ES-I3 (cell line): ENCODE results near the gene ZNF429.

ENCODE experiments used
- H3K36me3 ChIP-seq: 2 replicates; pipeline ENCODE4 v1.6.1; 2013; ENCODE audit warnings: mild to moderate bottlenecking, low read length, control low read depth, moderate library complexity; ENCODE audit not compliant: insufficient read depth
- H3K4me1 ChIP-seq: 2 replicates; pipeline ENCODE4 v1.6.1; 2013; ENCODE audit warnings: mild to moderate bottlenecking, control low read depth, low read length; ENCODE audit not compliant: insufficient read depth
- H3K9ac ChIP-seq: 2 replicates; pipeline ENCODE4 v1.6.1; 2013; ENCODE audit warnings: low read depth, mild to moderate bottlenecking, low read length, moderate library complexity
- H3K9me3 ChIP-seq: 2 replicates; pipeline ENCODE4 v1.6.1; 2013; ENCODE audit warnings: mild to moderate bottlenecking, low read length, moderate library complexity; ENCODE audit not compliant: control insufficient read depth, insufficient read depth

The ZNF429 gene

DNA sequence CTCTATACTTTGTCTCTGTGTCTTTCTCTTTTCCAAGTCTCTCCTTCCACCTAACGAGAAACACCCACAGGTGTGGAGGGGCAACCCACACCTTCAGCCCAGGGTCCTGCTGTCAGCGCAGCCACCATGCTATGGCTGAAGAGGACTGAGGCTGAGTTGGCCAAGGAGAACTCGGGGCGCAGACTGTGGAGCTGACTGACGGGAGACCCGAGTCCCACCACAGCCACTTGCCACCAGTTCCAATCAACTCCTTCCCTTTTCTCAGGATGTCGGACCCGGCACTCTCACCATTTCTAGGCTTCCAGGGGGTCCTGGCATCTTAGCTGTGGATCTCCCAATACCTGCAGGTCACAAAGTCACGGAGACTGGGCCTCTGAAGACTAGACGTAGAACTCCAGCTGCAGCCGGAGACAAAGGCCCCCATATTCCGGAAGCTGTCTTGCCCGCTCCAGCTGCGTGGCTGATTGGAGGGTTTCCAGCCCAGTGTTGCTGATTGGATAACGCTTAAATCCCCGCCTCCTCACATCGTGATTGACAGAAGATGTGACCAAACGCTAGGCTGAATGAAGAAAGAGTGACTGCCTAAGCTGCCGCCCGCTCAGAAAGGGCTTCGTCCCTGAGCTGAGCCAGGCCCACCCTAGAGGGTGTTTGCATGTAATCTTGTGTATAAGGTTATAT is 63.6 kb downstream of the ZNF429 start:
- no peak overlapping the region for H3K9ac ChIP-seq
- no peaks in the 10 kb centered on the region for H3K4me1 ChIP-seq
- no peaks in the 10 kb centered on the region for H3K36me3 ChIP-seq
- no peaks in the 10 kb centered on the region for H3K9me3 ChIP-seq

DNA sequence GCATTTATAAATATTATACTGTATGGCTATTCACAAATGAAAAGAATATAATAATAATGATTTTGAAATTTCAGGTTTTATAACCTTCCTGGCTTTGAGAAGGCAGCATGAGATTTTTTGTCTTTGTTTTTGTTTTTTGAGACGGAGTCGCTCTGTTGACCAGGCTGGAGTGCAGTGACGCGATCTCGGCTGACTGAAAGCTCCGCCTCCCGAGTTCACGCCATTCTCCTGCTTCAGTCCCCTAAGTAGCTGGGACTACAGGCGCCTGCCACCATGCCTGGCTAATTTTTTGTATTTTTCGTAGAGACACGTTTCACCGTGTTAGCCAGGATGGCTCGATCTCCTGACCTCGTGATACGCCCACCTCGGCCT is 64.1 kb downstream of the ZNF429 start:
- Histone ChIP-seq H3K4me1 (no peaks in the 10 kb centered on the region), H3K36me3 (no peaks in the 10 kb centered on the region), H3K9me3 (no peaks in the 10 kb centered on the region), H3K9ac (no peak overlapping the region)

DNA sequence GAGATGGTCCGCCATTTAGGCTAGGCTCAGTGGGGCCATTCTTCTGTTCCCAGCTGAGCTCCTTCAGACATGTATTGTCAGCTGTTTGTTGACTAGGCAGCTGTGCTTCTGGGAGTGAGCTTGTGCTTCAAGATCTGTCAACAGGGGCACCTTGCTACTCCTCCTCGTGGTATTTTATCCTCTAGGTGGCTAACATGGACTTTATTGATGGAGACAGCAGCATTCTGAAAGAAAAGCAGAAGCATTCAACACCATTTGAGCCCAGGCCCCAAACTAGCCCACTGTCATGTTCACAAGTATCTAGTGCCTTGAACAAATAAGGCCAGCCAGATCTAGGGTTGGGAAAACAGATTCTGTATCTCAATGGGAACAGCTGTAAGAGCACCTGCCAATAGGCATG is 65.9 kb downstream of the ZNF429 start:
- no peaks in the 10 kb centered on the region for H3K36me3 ChIP-seq
- no peaks in the 10 kb centered on the region for H3K9me3 ChIP-seq
- no peaks in the 10 kb centered on the region for H3K4me1 ChIP-seq
- H3K9ac ChIP-seq, result no peak overlapping the region

DNA sequence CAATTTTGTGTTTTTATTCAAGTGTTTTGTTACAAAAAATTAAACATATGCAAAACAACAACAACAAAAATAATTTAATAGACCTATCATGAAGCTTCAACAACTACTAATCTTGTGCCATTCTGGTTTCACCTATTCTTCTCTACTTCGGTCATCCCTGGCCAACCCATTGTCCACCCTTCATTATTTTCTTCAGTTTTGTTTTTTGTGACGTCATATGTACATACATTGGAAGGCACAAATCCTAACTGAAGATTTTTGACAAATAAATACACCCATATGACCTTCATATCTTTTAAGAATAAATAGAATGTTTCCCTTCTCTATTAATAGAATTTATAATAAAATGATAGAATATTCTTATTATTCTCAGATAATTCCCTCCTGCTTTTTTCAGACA is 69.2 kb downstream of the ZNF429 start:
- no peaks in the 10 kb centered on the region for H3K4me1 ChIP-seq
- H3K9me3 ChIP-seq, result no peaks in the 10 kb centered on the region
- H3K9ac ChIP-seq, result no peak overlapping the region
- H3K36me3 ChIP-seq, result no peaks in the 10 kb centered on the region

DNA sequence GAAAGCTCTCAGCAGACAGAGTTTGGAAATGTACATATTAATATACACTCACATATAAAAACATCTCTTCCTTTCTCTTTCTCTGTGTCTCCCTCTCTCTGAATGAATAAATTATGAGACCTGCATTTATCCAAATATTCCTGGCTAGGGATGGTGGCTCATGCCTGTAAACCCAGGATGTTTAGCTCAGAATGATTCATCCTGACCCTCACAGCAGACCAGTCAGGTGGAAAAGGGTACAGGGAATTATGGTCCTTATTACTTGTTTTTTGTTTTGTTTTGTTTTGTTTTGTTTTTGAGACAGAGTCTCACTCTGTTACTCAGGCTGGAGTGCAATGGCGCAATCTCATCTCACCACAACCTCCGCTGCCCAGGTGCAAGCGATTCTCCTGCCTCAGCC is 71.1 kb downstream of the ZNF429 start:
- Histone ChIP-seq H3K4me1 (no peaks in the 10 kb centered on the region), H3K9ac (no peak overlapping the region), H3K36me3 (no peaks in the 10 kb centered on the region), H3K9me3 (no peaks in the 10 kb centered on the region)

DNA sequence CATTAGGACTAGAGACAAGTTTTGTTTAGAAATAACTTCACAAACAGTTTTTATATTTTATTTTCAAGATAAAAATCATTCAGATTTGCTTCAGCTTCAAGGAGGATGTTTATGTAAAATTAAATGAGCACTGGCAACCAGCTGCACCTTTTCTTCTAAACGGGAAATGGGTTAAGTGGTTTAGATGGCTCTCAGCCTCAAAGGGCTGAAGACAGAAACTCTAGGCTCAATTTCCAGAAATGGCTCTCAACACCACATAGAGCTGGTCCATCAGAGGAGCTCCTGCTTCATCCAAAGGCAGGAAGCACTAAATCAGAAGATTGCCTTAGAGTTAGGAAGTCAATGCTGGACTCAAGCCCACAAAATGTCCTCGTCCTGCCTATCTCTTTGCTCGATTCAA is 74.7 kb downstream of the ZNF429 start:
- H3K36me3 ChIP-seq, result no peaks in the 10 kb centered on the region
- H3K9ac ChIP-seq, result no peak overlapping the region
- no peaks in the 10 kb centered on the region for H3K4me1 ChIP-seq
- no peaks in the 10 kb centered on the region for H3K9me3 ChIP-seq

DNA sequence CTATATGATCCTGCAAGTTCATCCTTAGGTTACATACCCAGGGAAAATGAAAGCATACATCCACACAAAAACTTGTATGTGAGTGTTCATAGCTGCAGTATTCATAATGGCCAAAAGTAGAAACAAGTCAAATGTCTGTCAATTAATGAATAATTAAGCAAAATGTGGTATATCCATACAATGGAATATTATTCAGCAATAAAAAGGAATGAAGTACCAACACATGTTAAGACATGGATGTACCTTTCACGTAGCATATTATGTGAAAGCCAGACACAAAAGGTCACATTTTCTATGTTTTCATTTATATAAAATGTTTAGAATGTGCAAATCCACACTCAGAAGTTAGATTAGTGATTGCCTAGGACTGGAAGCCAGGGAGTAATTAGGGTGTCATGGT is 75.4 kb downstream of the ZNF429 start:
- no peaks in the 10 kb centered on the region for H3K9me3 ChIP-seq
- H3K9ac ChIP-seq, result no peak overlapping the region
- no peaks in the 10 kb centered on the region for H3K4me1 ChIP-seq
- no peaks in the 10 kb centered on the region for H3K36me3 ChIP-seq

DNA sequence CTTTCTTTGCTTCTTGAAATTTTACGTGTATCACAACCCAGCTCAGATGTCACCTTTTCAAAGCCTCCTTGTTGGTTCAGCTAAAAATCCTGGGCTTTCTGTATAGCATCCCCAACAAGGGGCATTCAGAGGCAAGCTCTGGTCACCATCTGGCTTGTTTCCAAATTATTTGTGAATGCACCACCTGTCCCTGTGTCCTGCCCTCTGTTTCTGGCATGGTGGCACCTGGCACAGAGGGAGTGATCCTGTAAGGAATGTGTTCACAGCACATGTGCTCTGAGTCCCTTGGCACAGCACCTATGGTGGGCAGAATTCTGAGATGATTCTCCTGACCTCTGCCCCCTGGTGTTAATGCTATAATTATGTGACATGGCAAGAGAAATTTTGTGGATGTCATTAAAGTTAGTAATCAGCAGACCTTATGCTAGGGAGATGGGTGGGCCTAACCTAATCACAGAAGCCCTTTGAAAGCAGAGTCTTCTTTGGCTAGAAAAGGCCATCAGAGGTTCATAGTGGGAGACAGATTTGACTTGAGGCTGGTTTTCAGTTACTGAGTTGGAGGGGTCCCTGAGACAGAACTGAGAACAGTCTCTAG is 76.3 kb downstream of the ZNF429 start:
- H3K9me3 ChIP-seq, result no peaks in the 10 kb centered on the region
- no peaks in the 10 kb centered on the region for H3K4me1 ChIP-seq
- H3K9ac ChIP-seq, result no peak overlapping the region
- H3K36me3 ChIP-seq, result no peaks in the 10 kb centered on the region

DNA sequence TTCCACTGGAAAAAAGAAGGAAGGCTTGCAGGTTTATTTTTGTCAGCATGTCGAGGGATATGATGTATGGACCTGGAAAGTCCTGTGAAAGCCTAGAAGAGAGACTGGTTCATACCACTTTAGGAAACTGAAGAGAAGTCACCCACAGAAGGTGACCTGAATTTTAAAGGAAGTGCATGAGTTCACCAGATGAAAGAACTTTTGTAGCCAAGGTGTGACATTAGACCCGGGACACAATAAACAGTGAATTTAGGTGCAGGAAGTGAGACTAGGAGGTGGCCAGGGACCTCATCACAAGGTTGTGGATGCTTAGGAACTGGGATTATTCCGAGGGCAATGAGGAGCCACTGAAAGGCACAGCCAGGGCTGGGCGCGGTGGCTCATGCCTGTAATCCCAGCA is 79.1 kb downstream of the ZNF429 start:
- H3K36me3 ChIP-seq, result no peaks in the 10 kb centered on the region
- no peaks in the 10 kb centered on the region for H3K9me3 ChIP-seq
- no peak overlapping the region for H3K9ac ChIP-seq
- H3K4me1 ChIP-seq, result no peaks in the 10 kb centered on the region

DNA sequence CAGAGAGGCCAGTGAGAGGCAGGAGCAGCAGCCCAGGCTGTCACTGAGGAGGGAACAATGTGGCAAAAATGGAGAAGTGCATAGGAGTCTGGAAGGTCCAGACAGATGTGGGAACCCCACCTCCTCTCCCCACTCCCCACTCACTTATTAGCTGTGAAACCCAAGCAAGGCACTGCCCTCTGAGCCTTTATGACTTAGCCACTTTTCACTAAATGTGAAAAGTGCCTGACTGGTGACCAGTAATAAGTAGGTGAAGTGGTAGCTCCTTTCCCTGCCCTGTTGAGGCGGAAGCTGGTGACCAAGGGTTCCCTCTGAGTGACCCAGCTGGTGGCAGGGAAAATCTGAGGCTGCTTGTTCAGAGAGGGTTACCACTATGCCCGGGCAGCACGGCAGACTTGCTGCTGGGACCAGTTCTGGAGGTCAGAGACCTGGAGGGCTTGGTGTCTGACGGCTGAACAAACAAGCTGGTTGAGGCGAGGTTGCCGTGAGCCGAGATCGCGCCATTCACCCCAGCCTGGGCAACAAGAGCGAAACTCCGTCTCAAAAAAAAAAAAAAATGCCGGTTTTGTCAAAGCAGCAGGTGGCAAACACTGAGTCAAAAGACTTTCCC is 80.0 kb downstream of the ZNF429 start:
- Histone ChIP-seq H3K9me3 (no peaks in the 10 kb centered on the region), H3K4me1 (no peaks in the 10 kb centered on the region), H3K36me3 (no peaks in the 10 kb centered on the region), H3K9ac (no peak overlapping the region)

DNA sequence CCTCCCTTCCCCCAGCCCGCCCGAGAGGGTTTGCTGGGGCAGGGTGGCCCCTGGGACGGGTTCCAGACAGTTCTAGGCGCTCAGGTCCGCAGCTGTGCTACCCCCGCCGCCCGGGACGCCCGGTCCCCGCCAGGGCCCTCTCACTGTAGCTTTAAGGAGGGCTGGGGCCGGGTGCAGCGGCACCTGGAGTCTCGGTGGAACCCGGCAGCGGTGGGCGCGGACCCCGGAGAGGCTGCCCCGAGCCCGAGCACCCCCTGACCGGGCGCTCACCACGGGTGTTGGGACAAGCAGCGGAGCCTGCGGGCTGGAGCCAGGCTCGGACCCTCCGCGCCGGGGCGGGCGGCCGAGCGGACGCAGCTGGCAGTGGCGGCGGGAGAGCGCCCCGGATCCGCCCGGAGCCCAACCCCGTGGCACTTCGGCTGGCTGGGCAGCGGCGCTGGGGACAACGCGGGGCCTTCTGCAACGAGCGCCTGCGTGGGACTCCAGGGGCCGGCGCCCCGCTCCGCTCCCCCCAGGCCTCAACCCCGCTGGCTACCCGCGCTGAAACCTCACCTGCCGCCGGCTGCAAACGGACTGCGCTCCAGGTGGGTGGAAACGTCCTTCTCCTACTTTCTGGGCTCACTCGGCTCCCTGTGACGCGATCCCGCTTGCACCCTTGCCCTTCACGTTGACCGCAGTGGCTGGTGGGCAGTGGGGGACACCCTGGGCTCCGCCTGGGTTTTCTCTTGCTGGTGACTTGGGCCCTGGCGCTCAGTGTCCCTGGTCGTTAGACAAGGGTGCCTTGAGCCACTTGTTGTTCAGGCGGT is 81.1 kb downstream of the ZNF429 start:
- Histone ChIP-seq H3K9ac (peak overlapping the region; percentile 58), H3K4me1 (no peaks in the 10 kb centered on the region), H3K36me3 (no peaks in the 10 kb centered on the region), H3K9me3 (no peaks in the 10 kb centered on the region)

DNA sequence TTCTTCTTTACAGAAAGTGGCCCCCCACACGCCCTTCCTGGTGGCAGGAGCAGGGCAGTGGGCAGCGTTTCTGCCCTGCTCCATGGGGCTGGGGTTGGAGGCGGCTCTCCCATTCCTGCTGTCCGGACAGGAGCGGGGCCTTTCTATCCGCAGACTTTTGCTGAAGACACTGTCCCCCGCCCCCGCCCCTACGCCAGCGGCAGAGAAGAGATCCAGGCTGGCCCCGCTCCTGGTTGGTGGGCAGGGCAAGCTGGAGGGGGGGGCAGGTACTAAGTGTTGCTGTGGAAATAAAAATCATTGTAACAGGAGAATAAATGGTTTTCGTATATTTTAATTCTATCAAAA is 81.7 kb downstream of the ZNF429 start:
- peak overlapping the region; percentile 58; the same call in 1 of the 2 replicates for H3K9ac ChIP-seq
- H3K9me3 ChIP-seq, result no peaks in the 10 kb centered on the region
- no peaks in the 10 kb centered on the region for H3K4me1 ChIP-seq
- H3K36me3 ChIP-seq, result no peaks in the 10 kb centered on the region

DNA sequence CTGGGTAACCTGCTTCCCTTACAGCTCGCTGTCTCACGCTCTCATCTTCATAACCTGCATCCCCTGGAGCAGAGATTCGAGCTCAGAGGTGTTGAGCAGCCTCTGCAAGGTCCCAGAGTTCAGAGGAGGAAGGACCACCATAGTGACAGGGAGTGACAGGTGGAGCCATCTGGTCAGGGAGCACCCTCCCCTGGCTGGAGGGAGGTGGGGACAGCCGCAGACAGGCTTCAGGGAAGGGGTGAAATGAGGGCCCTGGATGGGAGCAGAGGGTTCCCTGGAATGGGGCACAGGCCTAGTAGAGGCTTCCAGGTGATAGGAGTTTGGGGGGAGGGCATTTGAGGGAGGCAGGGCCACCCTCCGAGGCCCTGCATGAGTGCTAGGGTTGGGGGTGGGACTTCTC is 82.1 kb downstream of the ZNF429 start:
- Histone ChIP-seq H3K36me3 (no peaks in the 10 kb centered on the region), H3K9ac (no peak overlapping the region), H3K9me3 (no peaks in the 10 kb centered on the region), H3K4me1 (no peaks in the 10 kb centered on the region)

DNA sequence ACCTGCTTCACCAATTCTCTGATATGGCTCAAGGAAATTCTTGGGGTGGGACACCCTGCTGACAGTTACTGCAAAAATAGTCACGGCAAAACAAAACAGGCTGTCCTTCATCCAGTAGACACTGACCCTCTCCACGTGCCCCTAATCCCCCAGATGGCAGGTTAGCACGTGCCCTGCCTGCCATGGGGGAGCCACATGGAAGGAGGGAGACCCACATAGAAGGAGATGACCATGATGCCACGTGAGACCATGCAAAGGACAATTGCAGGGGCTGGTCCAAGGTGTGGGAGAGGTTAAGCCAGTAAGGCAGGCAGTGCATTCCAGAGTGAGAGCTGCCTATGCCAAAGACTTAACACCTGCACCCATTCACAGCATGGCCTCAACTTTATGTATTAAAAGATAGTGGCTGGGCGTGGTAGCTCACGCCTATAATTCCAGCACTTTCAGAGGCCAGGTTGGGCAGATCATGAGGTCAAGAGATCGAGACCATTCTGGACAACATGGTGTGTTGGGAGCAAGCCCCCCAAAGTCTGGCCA is 82.7 kb downstream of the ZNF429 start:
- no peaks in the 10 kb centered on the region for H3K36me3 ChIP-seq
- no peaks in the 10 kb centered on the region for H3K9me3 ChIP-seq
- no peaks in the 10 kb centered on the region for H3K4me1 ChIP-seq
- no peak overlapping the region for H3K9ac ChIP-seq
